Thoracic aorta (tissue), 2 donors: Measurements from ENCODE around the gene ADGRA1. TPM values are rescaled to one million over a fixed set of nuclear protein-coding genes. Genes with fewer than 3 reads are reported as not detected.

Experiments
- ATAC-seq: fragments of 150-250 bp; one replicate; pipeline ENCODE4 v1.8.0; 2017; ENCODE audit warnings: low read depth; ENCODE audit not compliant: insufficient number of reproducible peaks, low FRiP score
- DNase-seq: peaks from one replicate; pipeline ENCODE4 v3.0.0-alpha.2; 2020; ENCODE audit warnings: low spot score
- H3K27ac ChIP-seq, 2 donors: fragments of 200-600 bp; sonication (generic); 1 replicate in 1 of 2; 2 replicates in 1 of 2; pipeline ENCODE4 v1.5.1; 2016; ENCODE audit warnings: mild to moderate bottlenecking in 2 of 2, moderate library complexity in 2 of 2
- H3K27me3 ChIP-seq: fragments of 200-600 bp; sonication (generic); replicated peaks from 2 replicates; pipeline ENCODE4 v1.6.0; 2016; ENCODE audit warnings: mild to moderate bottlenecking; ENCODE audit not compliant: insufficient read depth
- H3K36me3 ChIP-seq: fragments of 200-600 bp; sonication (generic); one replicate; pipeline ENCODE4 v1.5.1; 2016
- H3K4me1 ChIP-seq, 2 donors: fragments of 200-600 bp; sonication (generic); 1 replicate in 1 of 2; 2 replicates in 1 of 2; pipeline versions ENCODE4 v1.5.1 to v1.6.0; 2016; ENCODE audit warnings: low read depth in 2 of 2, mild to moderate bottlenecking in 1 of 2; ENCODE audit not compliant: control insufficient read depth in 1 of 2
- H3K4me3 ChIP-seq: fragments of 200-600 bp; sonication (generic); 2 replicates; pipeline ENCODE4 v1.5.1; 2016; ENCODE audit warnings: mild to moderate bottlenecking
- H3K9me3 ChIP-seq: fragments of 200-600 bp; sonication (generic); 2 replicates; pipeline ENCODE4 v1.5.1; 2016
- CTCF ChIP-seq: fragments of 200-600 bp; sonication (generic); IDR thresholded peaks from one replicate; pipeline ENCODE4 v1.5.1; 2019; ENCODE audit warnings: antibody characterized with exemption
- total RNA-seq, 2 donors: library from RNA; depleted of rRNA; stranded (reverse); fragments of >200 nt; gene quantifications; one replicate each; pipeline versions ENCODE4 v1.1.0 to v1.2.3, GENCODE V29; 2016

ADGRA1 gene
- total RNA-seq, 2 donors from 2014 or later, result not detected

- Histone ChIP-seq H3K27me3 (no peaks in the 10 kb centered on the region), H3K36me3 (no peaks in the 10 kb centered on the region), H3K9me3 (no peaks in the 10 kb centered on the region), H3K4me1 (no peaks in the 10 kb centered on the region), H3K4me3 (no peak overlapping the region), H3K27ac (no peak overlapping the region)
- DNase-seq (no peak), ATAC-seq (no peak)
- TF ChIP-seq CTCF, result no peak
These were observed 39.8 kb downstream of the ADGRA1 start for GRCh38 chr10:133127291-133128125.

- no peaks in the 10 kb centered on the region for H3K9me3 ChIP-seq
- no peaks in the 10 kb centered on the region for H3K36me3 ChIP-seq
- H3K27ac ChIP-seq, result no peak overlapping the region
- ATAC-seq (no peak), DNase-seq (no peak)
- H3K4me3 ChIP-seq, result no peak overlapping the region
- H3K27me3 ChIP-seq, result no peaks in the 10 kb centered on the region
- H3K4me1 ChIP-seq, result no peaks in the 10 kb centered on the region
- no peak for TF ChIP-seq CTCF
These were observed 40.7 kb downstream of the ADGRA1 start for GRCh38 chr10:133128126-133129070.

- H3K4me1 ChIP-seq, result no peaks in the 10 kb centered on the region
- no peaks in the 10 kb centered on the region for H3K36me3 ChIP-seq
- H3K4me3 ChIP-seq, result no peak overlapping the region
- no peaks in the 10 kb centered on the region for H3K9me3 ChIP-seq
- no peak for TF ChIP-seq CTCF
- H3K27ac ChIP-seq, result no peak overlapping the region
- DNase-seq, result no peak
- no peak for ATAC-seq
- no peaks in the 10 kb centered on the region for H3K27me3 ChIP-seq
These were observed 41.5 kb downstream of the ADGRA1 start for GRCh38 chr10:133129071-133129858.

GRCh38 chr10:133129859-133130495 is 42.3 kb downstream of the ADGRA1 start:
- Histone ChIP-seq H3K4me3 (no peak overlapping the region), H3K27ac (no peak overlapping the region), H3K4me1 (no peaks in the 10 kb centered on the region), H3K36me3 (no peaks in the 10 kb centered on the region), H3K27me3 (no peaks in the 10 kb centered on the region), H3K9me3 (no peaks in the 10 kb centered on the region)
- DNase-seq (no peak), ATAC-seq (no peak)
- TF ChIP-seq CTCF, result no peak
